SU-DHL-6 (cell line): ENCODE results near the gene ALX4.

Source experiments
- H2AFZ ChIP-seq: fragments of 200-600 bp; sonication (generic); 2 replicates; pipeline ENCODE4 v1.6.1; 2014; ENCODE audit warnings: low read depth, mild to moderate bottlenecking, moderate library complexity, mixed read lengths, antibody characterized with exemption, low read length; ENCODE audit not compliant: severe bottlenecking
- H3F3A ChIP-seq: fragments of 200-600 bp; shearing (Covaris generic); 2 replicates; pipeline ENCODE4 v1.6.0; 2016; ENCODE audit warnings: antibody characterized with exemption, mild to moderate bottlenecking; ENCODE audit not compliant: insufficient read depth
- H3K27ac ChIP-seq: fragments of 200-600 bp; sonication (generic); 2 replicates; pipeline ENCODE4 v1.5.1; 2016; ENCODE audit warnings: low read depth, mild to moderate bottlenecking, low read length, moderate library complexity, mixed read lengths
- H3K27me3 ChIP-seq: fragments of 200-600 bp; sonication (generic), shearing (Covaris generic); 2 replicates; pipeline ENCODE4 v1.6.0; 2014; ENCODE audit warnings: mild to moderate bottlenecking, low read length
- H3K36me3 ChIP-seq: fragments of 200-600 bp; sonication (generic); 2 replicates; pipeline ENCODE4 v1.6.1; 2014; ENCODE audit warnings: mild to moderate bottlenecking, low read length, mixed read lengths
- H3K4me2 ChIP-seq: fragments of 300-600, 200-600 bp; shearing (Covaris generic), sonication (generic); 2 replicates; pipeline ENCODE4 v1.6.0; 2014; ENCODE audit warnings: low read length, low read depth, mild to moderate bottlenecking; ENCODE audit not compliant: poor library complexity, severe bottlenecking
- H3K4me3 ChIP-seq: fragments of 200-600 bp; sonication (generic); 2 replicates; pipeline ENCODE4 v1.5.1; 2014; ENCODE audit warnings: antibody characterized with exemption, low read length, mild to moderate bottlenecking, mixed read lengths; ENCODE audit not compliant: insufficient read depth, poor library complexity, severe bottlenecking
- H3K79me2 ChIP-seq: fragments of 200-600 bp; sonication (generic); 2 replicates; pipeline ENCODE4 v1.6.1; 2014; ENCODE audit warnings: mild to moderate bottlenecking, low read length, moderate library complexity; ENCODE audit not compliant: insufficient read depth
- H3K9ac ChIP-seq: fragments of 200-600 bp; sonication (generic); 2 replicates; pipeline ENCODE4 v1.7.0; 2014; ENCODE audit warnings: mild to moderate bottlenecking, low read length
- H3K9me2 ChIP-seq: fragments of 200-600 bp; sonication (generic); replicated peaks from 2 replicates; pipeline ENCODE4 v1.6.1; 2014; ENCODE audit warnings: low read length; ENCODE audit not compliant: insufficient read depth
- H3K9me3 ChIP-seq: fragments of 200-600 bp; sonication (generic); 2 replicates; pipeline ENCODE4 v1.6.1; 2014; ENCODE audit warnings: low read length, mixed read lengths; ENCODE audit not compliant: insufficient read depth
- H4K20me1 ChIP-seq: fragments of 200-600 bp; sonication (generic); 2 replicates; pipeline ENCODE4 v1.6.1; 2014; ENCODE audit warnings: low read depth, mild to moderate bottlenecking, antibody characterized with exemption, low read length, moderate library complexity, mixed read lengths
- EZH2phosphoT487 ChIP-seq: fragments of 200-600 bp; sonication (generic), shearing (Covaris generic); conservative IDR thresholded peaks from 2 replicates; pipeline ENCODE4 v1.6.1; 2018; ENCODE audit warnings: mild to moderate bottlenecking, antibody characterized with exemption, low read length, moderate library complexity, mixed read lengths
- TF ChIP-seq, protein P1 (sequence below): fragments of 200-600 bp; sonication (generic); IDR thresholded peaks from one replicate; pipeline ENCODE4 v1.5.1; 2017; ENCODE audit warnings: antibody characterized with exemption, mild to moderate bottlenecking, low read length, moderate library complexity; ENCODE audit not compliant: insufficient read depth, poor library complexity, severe bottlenecking

Gene ALX4

DNA sequence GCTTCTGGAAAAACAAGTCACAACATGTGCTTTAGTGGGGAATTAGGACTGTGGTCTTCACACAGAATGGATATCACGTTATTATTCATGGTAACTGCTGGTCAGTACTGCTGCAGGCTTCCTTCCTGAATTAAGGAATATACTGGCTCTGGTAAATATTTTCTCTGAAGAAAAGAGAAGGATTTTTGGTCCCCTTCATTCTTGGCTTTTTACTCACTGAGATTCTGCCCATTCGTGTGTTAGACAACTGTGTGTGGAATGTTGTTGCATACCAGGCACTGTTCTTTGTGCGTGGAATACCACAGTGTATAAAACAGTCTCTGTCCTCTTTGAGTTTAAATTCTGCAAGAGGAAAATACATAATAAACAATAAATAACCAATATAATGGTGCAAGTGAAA lies 80.3 kb downstream of the ALX4 start:
- no peaks in the 10 kb centered on the region for H3K9me3 ChIP-seq
- H3K27ac ChIP-seq, result no peak overlapping the region
- no peak overlapping the region for H2AFZ ChIP-seq
- no peaks in the 10 kb centered on the region for H3K36me3 ChIP-seq
- no peak overlapping the region for H3K4me3 ChIP-seq
- no peak overlapping the region for H3K9ac ChIP-seq
- H3K4me2 ChIP-seq, result no peak overlapping the region
- H3K9me2 ChIP-seq, result no peaks in the 10 kb centered on the region
- no peak for TF ChIP-seq EZH2phosphoT487
- TF ChIP-seq, protein P1, sequence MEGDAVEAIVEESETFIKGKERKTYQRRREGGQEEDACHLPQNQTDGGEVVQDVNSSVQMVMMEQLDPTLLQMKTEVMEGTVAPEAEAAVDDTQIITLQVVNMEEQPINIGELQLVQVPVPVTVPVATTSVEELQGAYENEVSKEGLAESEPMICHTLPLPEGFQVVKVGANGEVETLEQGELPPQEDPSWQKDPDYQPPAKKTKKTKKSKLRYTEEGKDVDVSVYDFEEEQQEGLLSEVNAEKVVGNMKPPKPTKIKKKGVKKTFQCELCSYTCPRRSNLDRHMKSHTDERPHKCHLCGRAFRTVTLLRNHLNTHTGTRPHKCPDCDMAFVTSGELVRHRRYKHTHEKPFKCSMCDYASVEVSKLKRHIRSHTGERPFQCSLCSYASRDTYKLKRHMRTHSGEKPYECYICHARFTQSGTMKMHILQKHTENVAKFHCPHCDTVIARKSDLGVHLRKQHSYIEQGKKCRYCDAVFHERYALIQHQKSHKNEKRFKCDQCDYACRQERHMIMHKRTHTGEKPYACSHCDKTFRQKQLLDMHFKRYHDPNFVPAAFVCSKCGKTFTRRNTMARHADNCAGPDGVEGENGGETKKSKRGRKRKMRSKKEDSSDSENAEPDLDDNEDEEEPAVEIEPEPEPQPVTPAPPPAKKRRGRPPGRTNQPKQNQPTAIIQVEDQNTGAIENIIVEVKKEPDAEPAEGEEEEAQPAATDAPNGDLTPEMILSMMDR, result no peak
- no peaks in the 10 kb centered on the region for H3K27me3 ChIP-seq
- no peaks in the 10 kb centered on the region for H3F3A ChIP-seq
- H4K20me1 ChIP-seq, result no peaks in the 10 kb centered on the region
- no peaks in the 10 kb centered on the region for H3K79me2 ChIP-seq

DNA sequence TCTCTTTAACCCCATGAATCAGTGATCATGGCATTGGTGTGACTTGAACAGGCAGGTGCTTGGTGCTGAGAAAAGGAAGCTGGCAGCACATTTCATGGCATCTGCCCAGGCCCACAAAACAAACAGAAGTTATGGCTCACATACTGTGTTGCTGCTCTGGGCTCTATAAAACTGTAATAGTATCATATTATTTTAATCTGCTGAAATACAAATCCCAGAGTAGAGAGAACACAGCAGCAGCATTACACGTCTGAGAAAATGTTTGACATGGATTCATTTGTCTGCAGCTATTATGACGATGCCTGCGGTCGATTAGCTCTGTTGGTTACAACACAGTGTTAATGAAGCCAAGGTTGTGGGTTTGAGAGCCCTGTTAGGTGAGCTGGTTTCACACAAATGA lies 80.8 kb downstream of the ALX4 start:
- Histone ChIP-seq H3K4me3 (no peak overlapping the region), H3K27me3 (no peaks in the 10 kb centered on the region), H3K9me2 (no peaks in the 10 kb centered on the region), H3K4me2 (no peak overlapping the region), H3F3A (no peaks in the 10 kb centered on the region), H3K9me3 (no peaks in the 10 kb centered on the region), H3K9ac (no peak overlapping the region), H3K27ac (no peak overlapping the region), H3K79me2 (no peaks in the 10 kb centered on the region), H2AFZ (no peak overlapping the region), H4K20me1 (no peaks in the 10 kb centered on the region), H3K36me3 (no peaks in the 10 kb centered on the region)
- no peak for TF ChIP-seq EZH2phosphoT487
- TF ChIP-seq, protein P1, result no peak

DNA sequence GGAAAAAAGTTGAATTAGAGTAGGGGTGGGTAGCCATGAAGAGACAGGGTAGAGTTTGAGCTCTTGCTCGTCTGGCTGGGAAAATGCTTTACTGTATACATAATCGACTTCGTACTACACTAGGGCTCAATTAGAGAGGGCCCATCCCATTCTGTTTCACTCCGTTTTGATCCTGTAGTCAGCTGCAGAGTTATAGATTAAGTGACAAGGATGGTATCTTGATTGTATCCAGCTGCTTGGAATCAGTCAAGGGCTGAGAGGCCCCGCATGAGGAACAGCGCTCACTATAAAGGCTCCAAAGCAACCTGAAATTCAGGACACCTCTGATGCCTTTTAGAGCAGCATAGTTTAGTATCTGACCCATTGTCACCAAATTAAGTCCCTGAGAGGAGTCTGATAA lies 81.6 kb downstream of the ALX4 start:
- H3K4me2 ChIP-seq, result no peak overlapping the region
- no peak overlapping the region for H3K4me3 ChIP-seq
- H3K36me3 ChIP-seq, result no peaks in the 10 kb centered on the region
- no peaks in the 10 kb centered on the region for H3K79me2 ChIP-seq
- H3K27me3 ChIP-seq, result no peaks in the 10 kb centered on the region
- no peaks in the 10 kb centered on the region for H3K9me2 ChIP-seq
- no peak overlapping the region for H2AFZ ChIP-seq
- no peaks in the 10 kb centered on the region for H3F3A ChIP-seq
- H3K27ac ChIP-seq, result no peak overlapping the region
- H4K20me1 ChIP-seq, result no peaks in the 10 kb centered on the region
- H3K9me3 ChIP-seq, result no peaks in the 10 kb centered on the region
- H3K9ac ChIP-seq, result no peak overlapping the region
- TF ChIP-seq, protein P1, result no peak
- no peak for TF ChIP-seq EZH2phosphoT487
